GM18867 (cell line): ENCODE measurements around the gene ZNF66.
"Not testable (repeated sequence)": the region's sequence is repeated elsewhere in the genome, so short reads cannot be mapped to it uniquely, and the experiment has no call there.

Experiments
- ATAC-seq: cut with Tn5 transposase; IDR thresholded peaks from one replicate; pipeline ENCODE4 v1.9.1; 2021; ENCODE audit warnings: mild to moderate bottlenecking, moderate library complexity; ENCODE audit not compliant: unreplicated experiment

Gene ZNF66

DNA sequence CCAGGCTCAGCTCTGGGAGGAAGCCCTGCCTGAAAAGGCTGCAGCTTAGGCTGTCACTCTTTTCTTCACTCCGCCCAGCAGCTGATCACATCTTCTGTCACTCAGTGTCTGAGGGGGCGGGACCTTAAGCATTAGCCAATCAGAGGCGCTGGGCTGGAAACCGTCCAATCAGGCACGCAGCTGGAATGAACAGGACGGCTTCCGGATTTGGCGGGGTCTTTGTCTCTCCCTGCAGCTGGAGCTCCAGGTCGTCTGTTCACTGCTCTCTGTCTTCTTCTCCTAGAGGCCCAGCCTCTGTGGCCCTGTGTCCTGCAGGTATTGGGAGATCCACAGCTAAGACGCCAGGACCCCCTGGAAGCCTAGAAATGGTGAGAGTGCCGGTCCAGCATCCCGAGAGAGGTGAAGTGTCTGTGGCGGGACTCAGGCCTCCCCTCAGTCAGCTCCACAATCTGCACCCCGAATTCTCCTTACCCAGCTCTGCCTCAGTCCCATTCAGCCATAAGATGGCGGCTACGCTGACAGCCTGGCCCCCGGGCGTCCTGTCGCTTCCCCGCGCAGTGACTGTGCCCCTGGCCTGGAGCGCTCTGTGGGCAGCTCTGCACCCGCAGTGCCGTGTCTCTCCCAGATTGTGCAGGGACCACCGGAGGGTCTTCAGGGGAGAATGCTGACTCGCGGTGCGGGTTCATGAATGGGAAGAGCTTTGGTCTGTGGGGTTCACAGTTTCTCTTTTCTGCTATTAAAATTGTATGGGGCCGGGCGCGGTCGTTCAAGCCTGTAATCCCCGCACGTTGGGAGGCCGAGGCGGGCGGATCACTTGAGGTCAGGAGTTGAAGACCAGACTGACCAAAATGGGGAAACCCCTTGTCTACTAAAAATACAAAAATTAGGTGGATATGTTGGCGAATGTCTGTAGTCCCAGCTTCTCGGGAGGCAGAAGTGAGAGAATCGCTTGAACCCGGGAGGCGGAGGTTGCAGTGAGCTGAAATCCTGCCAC is at the start of gene ZNF66:
TSS of gene ZNF66 (plus strand) at position 222 of the 994 bp plus-strand sequence. CDS start at position 366, 144 bp downstream.
- peak; percentile 98 for ATAC-seq

DNA sequence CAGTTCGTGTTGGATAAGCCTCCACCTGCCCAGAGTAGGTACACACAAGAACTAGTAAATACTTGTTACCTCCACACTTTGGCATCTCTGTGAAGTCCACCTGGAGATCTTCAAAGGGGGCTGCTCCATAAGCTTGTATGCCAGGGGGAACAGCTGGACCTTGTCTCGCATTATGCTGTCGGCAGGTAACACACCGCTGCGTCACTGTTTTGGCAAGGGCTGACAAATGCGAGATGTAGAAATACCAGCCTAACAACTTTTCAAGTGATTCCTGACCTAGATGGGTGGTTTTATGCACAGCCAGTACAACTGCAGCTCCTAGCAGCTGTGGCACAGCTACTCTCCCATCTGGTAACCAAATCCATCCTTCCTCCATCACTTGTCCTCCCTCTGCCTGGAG is 25.9 kb upstream of the ZNF66 start:
- not testable (repeated sequence) for ATAC-seq

DNA sequence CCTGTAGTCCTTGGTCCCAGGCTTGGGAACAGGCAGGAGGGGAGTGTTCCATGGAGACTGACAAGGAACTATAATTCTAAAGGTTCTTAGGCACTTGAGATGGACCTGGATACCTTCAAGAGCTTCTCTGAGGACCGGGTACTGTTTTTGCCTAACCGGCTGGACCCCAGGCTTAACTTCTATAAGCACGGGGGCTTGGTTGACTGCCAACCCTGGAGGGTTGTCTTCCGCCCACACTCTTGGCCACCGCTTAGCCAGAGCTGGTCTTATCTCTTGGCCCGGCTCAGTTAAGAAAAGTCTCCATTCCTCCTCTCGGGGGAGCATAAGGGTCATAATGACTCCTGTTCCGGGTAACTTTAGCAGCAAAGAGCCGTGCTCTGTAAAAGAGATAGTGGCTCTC is 23.8 kb upstream of the ZNF66 start:
- ATAC-seq = not testable (repeated sequence)

DNA sequence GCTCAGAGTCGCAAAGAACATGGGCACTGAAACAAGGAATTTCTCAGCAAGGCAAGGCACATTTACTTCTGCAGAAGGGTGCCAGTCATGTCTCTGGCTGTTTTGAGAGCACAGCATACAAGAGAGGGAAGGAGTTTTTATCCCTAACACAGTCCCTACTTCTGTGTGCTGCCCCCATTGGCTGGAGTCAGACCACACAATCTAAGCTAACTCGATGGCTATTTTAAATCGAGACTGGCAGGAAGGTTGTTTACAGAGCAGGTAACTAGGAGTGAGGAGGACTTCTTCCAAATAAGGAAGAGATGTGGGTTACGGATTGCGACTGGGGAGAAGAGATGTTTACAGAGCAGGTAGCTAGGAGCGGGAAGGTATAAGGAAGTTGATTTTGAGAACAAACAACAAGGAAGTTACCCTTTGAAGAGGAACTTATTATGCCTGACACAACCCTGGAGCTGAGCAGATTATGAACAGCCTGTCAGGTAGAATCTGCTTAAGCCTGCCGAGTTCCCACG is 6.8 kb upstream of the ZNF66 start:
- not testable (repeated sequence) for ATAC-seq

DNA sequence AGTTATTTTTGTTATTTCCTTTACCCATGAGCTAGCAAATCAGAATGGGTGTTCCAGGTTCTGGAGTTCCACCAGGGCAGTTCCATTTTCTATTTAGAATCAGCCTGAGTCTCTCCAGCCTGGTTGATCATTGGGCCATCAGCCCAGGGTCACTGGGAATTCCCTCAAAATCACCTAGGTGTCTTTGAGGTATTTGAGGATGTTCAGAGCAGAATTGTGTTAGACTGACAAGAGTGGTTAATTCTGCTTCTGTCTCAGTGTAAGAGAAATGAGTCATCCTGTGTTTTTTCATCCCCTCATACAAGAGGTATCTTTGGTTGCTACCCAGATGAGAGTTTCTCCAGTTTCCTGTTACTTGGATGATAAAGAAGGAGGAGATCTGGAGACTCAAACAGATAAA is 11.7 kb downstream of the ZNF66 start:
- no peak for ATAC-seq

DNA sequence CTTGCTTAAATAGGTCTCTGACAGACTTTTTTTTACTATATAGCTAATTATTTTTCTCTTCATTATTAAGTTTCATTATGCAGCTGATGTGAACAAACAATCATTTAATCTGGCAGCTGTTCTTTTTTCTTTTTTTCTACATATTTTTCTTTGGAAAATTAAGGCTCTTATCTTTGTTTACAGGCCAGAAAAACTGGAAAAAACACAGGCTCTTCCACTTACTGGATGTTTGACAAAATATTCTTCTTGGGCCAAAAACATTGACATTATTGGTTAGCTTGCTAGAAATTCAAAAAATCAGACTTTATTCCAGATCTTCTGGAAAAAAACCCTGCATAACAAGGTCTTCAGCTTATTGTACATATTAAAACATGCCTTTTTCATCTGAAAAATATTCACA is 15.7 kb downstream of the ZNF66 start:
- ATAC-seq = no peak

DNA sequence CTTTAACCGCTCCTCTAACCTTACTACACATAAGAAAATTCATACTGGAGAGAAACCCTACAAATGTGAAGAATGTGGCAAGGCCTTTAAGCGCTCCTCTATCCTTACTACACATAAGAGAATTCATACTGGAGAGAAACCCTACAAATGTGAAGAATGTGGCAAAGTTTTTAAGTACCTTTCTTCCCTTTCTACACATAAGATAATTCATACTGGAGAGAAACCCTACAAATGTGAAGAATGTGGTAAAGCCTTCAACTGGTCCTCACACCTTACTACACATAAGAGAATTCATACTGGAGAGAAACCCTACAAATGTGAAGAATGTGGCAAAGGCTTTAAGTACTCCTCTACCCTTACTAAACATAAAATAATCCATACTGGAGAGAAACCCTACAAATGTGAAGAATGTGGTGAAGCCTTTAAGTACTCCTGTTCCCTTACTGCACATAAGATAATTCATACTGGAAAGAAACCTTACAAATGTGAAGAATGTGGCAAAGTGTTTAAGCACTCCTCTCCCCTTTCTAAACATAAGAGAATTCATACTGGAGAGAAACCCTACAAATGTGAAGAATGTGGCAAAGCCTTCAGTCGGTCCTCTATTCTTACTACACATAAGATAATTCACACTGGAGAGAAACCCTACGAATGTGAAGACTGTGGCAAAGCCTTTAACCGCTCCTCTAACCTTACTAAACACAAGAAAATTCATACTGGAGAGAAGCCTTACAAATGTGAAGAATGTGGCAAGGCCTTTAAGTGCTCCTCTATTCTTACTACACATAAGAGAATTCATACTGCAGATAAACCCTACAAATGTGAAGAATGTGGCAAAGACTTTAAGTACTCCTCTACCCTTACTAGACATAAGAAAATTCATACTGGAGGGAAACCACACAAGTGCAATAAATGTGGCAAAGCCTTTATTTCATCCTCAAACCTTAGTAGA is 30.5 kb downstream of the ZNF66 start:
- not testable (repeated sequence) for ATAC-seq

DNA sequence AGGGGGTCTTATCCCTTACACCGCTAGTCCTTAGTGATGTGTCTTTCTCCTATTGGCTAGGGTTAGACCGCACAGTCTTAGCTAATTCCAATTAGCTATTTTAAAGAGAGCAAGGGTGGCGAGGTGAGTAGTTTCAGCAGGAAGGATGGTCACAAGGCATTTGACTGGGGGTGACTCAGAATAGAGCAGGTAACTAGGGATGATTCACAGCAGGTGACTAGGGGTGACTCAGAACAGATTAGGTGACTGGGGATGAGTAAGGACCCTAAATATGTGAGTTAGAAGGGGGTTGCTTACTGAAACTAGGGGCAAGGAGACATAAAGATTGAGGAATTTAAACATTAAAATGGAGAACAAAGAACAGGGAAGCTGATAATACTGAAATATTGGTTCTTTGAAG is 64.3 kb downstream of the ZNF66 start:
- ATAC-seq = no peak
